Measurements from ENCODE around the gene PDIA2. TPM values are rescaled to one million over a fixed set of nuclear protein-coding genes. Genes with fewer than 3 reads are reported as not detected.

PDIA2 gene
- polyA plus RNA-seq, 2 of the 4 experiments (the other 2 are of a cell fraction): 0.45 to 0.52 TPM

- TF ChIP-seq CEBPB (IDR thresholded peaks at IDR 0.05): no peak
- TF ChIP-seq, protein P1, sequence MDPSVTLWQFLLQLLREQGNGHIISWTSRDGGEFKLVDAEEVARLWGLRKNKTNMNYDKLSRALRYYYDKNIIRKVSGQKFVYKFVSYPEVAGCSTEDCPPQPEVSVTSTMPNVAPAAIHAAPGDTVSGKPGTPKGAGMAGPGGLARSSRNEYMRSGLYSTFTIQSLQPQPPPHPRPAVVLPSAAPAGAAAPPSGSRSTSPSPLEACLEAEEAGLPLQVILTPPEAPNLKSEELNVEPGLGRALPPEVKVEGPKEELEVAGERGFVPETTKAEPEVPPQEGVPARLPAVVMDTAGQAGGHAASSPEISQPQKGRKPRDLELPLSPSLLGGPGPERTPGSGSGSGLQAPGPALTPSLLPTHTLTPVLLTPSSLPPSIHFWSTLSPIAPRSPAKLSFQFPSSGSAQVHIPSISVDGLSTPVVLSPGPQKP (IDR thresholded peaks at IDR 0.05; ENCODE audit: low read depth, low read length): no peak
- TF ChIP-seq HOXB13 (CRISPR knock-in tag; IDR thresholded peaks at IDR 0.05; ENCODE audit: low read depth): no peak
- TF ChIP-seq, protein P2, sequence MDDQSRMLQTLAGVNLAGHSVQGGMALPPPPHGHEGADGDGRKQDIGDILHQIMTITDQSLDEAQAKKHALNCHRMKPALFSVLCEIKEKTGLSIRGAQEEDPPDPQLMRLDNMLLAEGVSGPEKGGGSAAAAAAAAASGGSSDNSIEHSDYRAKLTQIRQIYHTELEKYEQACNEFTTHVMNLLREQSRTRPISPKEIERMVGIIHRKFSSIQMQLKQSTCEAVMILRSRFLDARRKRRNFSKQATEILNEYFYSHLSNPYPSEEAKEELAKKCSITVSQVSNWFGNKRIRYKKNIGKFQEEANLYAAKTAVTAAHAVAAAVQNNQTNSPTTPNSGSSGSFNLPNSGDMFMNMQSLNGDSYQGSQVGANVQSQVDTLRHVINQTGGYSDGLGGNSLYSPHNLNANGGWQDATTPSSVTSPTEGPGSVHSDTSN (IDR thresholded peaks at IDR 0.05): no peak
- no peak for TF ChIP-seq FOXS1 (CRISPR knock-in tag; IDR thresholded peaks at IDR 0.05)
These were observed 12.3 kb upstream of the PDIA2 start (continued) for GRCh38 chr16:270381-271255.

DNA sequence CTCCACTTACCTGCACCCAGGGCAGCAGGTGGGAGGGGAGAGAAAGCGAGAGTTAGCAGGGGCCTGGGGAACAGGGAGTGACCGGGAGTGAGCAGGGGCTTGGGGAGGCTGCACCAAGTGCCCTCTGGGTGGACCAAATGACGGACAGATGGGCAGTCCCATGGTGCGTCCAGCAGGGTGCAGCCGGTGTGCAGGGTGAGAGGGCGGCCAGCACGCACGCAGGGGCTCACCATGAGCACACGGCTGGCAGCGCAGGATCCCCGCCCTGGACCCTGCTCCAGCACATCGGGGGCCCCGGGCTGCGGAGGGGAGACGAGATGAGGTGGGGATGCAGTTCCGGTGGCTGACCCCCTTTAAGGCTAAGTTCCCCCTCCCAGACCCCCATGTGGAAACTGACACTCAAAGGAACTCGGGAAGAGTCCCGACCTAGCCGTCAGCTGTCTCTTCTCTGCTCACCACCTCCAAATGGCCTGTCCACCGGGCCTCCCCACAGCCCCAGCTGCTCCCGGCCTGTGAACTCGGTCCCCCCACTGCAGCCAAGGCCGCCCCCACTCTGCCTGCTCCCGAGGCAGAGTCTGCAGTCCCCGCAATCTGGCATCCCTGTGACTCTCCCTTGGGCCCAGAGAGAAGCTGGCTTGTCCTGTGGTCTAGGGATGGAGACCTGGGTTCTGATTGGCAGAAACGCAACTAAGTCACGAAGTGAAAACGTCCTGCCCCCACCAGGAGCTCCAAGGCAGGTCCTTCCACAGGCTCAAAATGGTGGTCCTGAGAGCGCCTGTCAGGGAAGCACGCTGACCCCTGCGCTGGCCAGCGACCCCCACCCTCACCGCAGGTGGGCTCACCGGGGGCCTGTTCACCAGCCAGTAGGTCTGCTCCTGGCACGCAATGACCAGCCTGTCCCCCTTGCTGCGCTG lies 10.1 kb upstream of the PDIA2 start:
- POLR2A ChIA-PET: no interaction called here
- CTCF ChIA-PET: no interaction called here
- no peak for DNase-seq (ENCODE audit: low read depth in 1 of 2, low spot score in 1 of 2)
- H3K4me3 ChIP-seq: no peak overlapping the region
- H3K27ac ChIP-seq: peak overlapping the region in 1 of 2 experiments; percentile 57; a peak in 2 of 6 replicates
- peak in 1 of 2 experiments; percentile 28; a peak in 4 of 6 replicates for ATAC-seq
- H3K4me2 ChIP-seq: peak overlapping the region; percentile 33
- FAIRE-seq: no peak
- peaks cover 25% of the 10 kb centered on the region for H3K4me1 ChIP-seq
- H3K9me3 ChIP-seq: no peaks in the 10 kb centered on the region
- TF ChIP-seq EHF (CRISPR knock-in tag; IDR thresholded peaks at IDR 0.05): no peak
- TF ChIP-seq, protein P1 (IDR thresholded peaks at IDR 0.05; ENCODE audit: low read depth, low read length): no peak
- TF ChIP-seq E2F6 (IDR thresholded peaks at IDR 0.05; ENCODE audit: borderline replicate concordance, low read depth): no peak
- no peak for TF ChIP-seq HEYL (CRISPR knock-in tag; IDR thresholded peaks at IDR 0.05)
- TF ChIP-seq, protein P3, sequence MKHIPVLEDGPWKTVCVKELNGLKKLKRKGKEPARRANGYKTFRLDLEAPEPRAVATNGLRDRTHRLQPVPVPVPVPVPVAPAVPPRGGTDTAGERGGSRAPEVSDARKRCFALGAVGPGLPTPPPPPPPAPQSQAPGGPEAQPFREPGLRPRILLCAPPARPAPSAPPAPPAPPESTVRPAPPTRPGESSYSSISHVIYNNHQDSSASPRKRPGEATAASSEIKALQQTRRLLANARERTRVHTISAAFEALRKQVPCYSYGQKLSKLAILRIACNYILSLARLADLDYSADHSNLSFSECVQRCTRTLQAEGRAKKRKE (CRISPR knock-in tag; IDR thresholded peaks at IDR 0.05; ENCODE audit: low read depth): no peak
- TF ChIP-seq, protein P4, sequence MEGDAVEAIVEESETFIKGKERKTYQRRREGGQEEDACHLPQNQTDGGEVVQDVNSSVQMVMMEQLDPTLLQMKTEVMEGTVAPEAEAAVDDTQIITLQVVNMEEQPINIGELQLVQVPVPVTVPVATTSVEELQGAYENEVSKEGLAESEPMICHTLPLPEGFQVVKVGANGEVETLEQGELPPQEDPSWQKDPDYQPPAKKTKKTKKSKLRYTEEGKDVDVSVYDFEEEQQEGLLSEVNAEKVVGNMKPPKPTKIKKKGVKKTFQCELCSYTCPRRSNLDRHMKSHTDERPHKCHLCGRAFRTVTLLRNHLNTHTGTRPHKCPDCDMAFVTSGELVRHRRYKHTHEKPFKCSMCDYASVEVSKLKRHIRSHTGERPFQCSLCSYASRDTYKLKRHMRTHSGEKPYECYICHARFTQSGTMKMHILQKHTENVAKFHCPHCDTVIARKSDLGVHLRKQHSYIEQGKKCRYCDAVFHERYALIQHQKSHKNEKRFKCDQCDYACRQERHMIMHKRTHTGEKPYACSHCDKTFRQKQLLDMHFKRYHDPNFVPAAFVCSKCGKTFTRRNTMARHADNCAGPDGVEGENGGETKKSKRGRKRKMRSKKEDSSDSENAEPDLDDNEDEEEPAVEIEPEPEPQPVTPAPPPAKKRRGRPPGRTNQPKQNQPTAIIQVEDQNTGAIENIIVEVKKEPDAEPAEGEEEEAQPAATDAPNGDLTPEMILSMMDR (IDR thresholded peaks at IDR 0.05): no peak
- no peak for TF ChIP-seq POLR2AphosphoS2 (conservative IDR thresholded peaks at IDR 0.05; ENCODE audit: low read length)
- TF ChIP-seq USF2 (IDR thresholded peaks at IDR 0.05): no peak
- no peak for TF ChIP-seq NPAS2 (CRISPR knock-in tag; IDR thresholded peaks at IDR 0.05; ENCODE audit: borderline replicate concordance)
- TF ChIP-seq NFE2L2 (conservative IDR thresholded peaks at IDR 0.05; ENCODE audit: low read length): no peak
- no peak for TF ChIP-seq CBX8 (IDR thresholded peaks at IDR 0.05)
- no peak for TF ChIP-seq ZSCAN20 (CRISPR knock-in tag; IDR thresholded peaks at IDR 0.05)
- TF ChIP-seq MAZ (IDR thresholded peaks at IDR 0.05; ENCODE audit: borderline replicate concordance, low read depth, low read length): no peak
- no peak for TF ChIP-seq CHD2 (IDR thresholded peaks at IDR 0.05; ENCODE audit: low read length, partially characterized antibody)
- TF ChIP-seq ZC3H11A (IDR thresholded peaks at IDR 0.05): no peak
- no peak for TF ChIP-seq SREBF2 (IDR thresholded peaks at IDR 0.05)
- WGBS (ENCODE audit: missing lambda C conversion rate): 79% methylated on average over 21 of the region's 36 CpGs

All from A549 (cell line).